Endodermal cell (in vitro differentiated cells): ENCODE measurements around the gene PFKFB2. TPM values are rescaled to one million over a fixed set of nuclear protein-coding genes. Genes with fewer than 3 reads are reported as not detected.

Experiments used
- DNase-seq: peaks from one replicate; pipeline ENCODE4 v3.0.0-alpha.2; 2017
- H3K27ac ChIP-seq: 2 replicates; pipeline ENCODE4 v1.5.1; 2013; ENCODE audit warnings: mild to moderate bottlenecking, low read depth, low read length, moderate library complexity
- H3K27me3 ChIP-seq: 2 replicates; pipeline ENCODE4 v1.6.1; 2013; ENCODE audit warnings: mild to moderate bottlenecking, low read length, moderate library complexity; ENCODE audit not compliant: insufficient read depth, control insufficient read depth, poor library complexity, severe bottlenecking
- H3K36me3 ChIP-seq: 2 replicates; pipeline ENCODE4 v1.7.0; 2013; ENCODE audit warnings: mild to moderate bottlenecking, low read length, moderate library complexity; ENCODE audit not compliant: control insufficient read depth, insufficient read depth
- H3K4me1 ChIP-seq: one replicate; pipeline ENCODE4 v1.7.0; 2013; ENCODE audit warnings: low read length; ENCODE audit not compliant: control insufficient read depth, insufficient read depth
- H3K4me3 ChIP-seq: 2 replicates; pipeline ENCODE4 v1.5.1; 2013; ENCODE audit warnings: mild to moderate bottlenecking, low read length, moderate library complexity
- H3K9ac ChIP-seq: 2 replicates; pipeline ENCODE4 v1.6.1; 2013; ENCODE audit warnings: mild to moderate bottlenecking, low read length, moderate library complexity; ENCODE audit not compliant: poor library complexity, severe bottlenecking; ENCODE audit errors: extremely low read depth
- H3K9me3 ChIP-seq: 2 replicates; pipeline ENCODE4 v1.6.1; 2013; ENCODE audit warnings: mild to moderate bottlenecking, low read length, moderate library complexity; ENCODE audit not compliant: control insufficient read depth
- H3K27ac Mint-ChIP-seq: 2 replicates; pipeline ENCODE4 v1.8.0; 2020; ENCODE audit warnings: mixed read lengths
- H3K27me3 Mint-ChIP-seq: 2 replicates; pipeline ENCODE4 v1.8.0; 2021; ENCODE audit warnings: mild to moderate bottlenecking, mixed read lengths; ENCODE audit not compliant: insufficient read depth
- H3K36me3 Mint-ChIP-seq: 2 replicates; pipeline ENCODE4 v1.8.0; 2020; ENCODE audit warnings: low read depth, mixed read lengths
- H3K4me1 Mint-ChIP-seq: 2 replicates; pipeline ENCODE4 v1.8.0; 2020; ENCODE audit warnings: mixed read lengths
- H3K4me3 Mint-ChIP-seq: 2 replicates; pipeline ENCODE4 v1.8.0; 2020; ENCODE audit warnings: mild to moderate bottlenecking, moderate library complexity, mixed read lengths
- H3K9me3 Mint-ChIP-seq: 2 replicates; pipeline ENCODE4 v1.8.0; 2020; ENCODE audit warnings: mild to moderate bottlenecking, mixed read lengths
- CTCF ChIP-seq: fragments of 200-600 bp; sonication (generic); conservative IDR thresholded peaks from 2 replicates; pipeline ENCODE4 v1.5.0; 2021; ENCODE audit warnings: antibody characterized with exemption, mild to moderate bottlenecking
- WGBS, 2 experiments: methylation state at CpG; one replicate each; pipeline versions ENCODE4 v1.1.5 to v1.1.7; 2013; ENCODE audit warnings: missing lambda C conversion rate in 2 of 2, mixed read lengths in 1 of 2; ENCODE audit not compliant: insufficient coverage in 1 of 2, insufficient read length in 1 of 2; 5-methylcytosine and 5-hydroxymethylcytosine counted together
- total RNA-seq, 2 donors: library from RNA; stranded (reverse); fragmentation: NEBNext Ultra II Directional in 1 of 2; extraction: Animal tissue kit (Norgen Biotek cat#: 25700) in 1 of 2; gene quantifications; 2 replicates in 1 of 2; 3 replicates in 1 of 2; pipeline ENCODE4 v1.2.1, GENCODE V29; 2021

The PFKFB2 gene
- total RNA-seq, 2 donors from 2014 or later = 11.2 to 13.4 TPM

- no peak for TF ChIP-seq CTCF
- Mint-ChIP-seq H3K4me1 (peaks cover 77% of the 10 kb centered on the region), H3K27me3 (peaks cover 8% of the 10 kb centered on the region), H3K27ac (peak overlapping the region; percentile 52), H3K4me3 (peak overlapping the region; percentile 8), H3K9me3 (no peaks in the 10 kb centered on the region), H3K36me3 (no peaks in the 10 kb centered on the region)
- Histone ChIP-seq H3K9ac (no peak overlapping the region), H3K27ac (no peak overlapping the region), H3K27me3 (peaks cover 24% of the 10 kb centered on the region), H3K9me3 (no peaks in the 10 kb centered on the region), H3K4me3 (peak overlapping the region; percentile 37), H3K36me3 (no peaks in the 10 kb centered on the region), H3K4me1 (peaks cover 30% of the 10 kb centered on the region)
- 76 to 85% methylated on average over 4 to 5 of the region's 5 CpGs for WGBS, 2 experiments
- DNase-seq = no peak
These were observed 23.2 kb upstream of the PFKFB2 start for GRCh38 chr1:207029701-207030521.

- H3K9ac ChIP-seq = no peak overlapping the region
- peaks cover 24% of the 10 kb centered on the region for H3K4me1 ChIP-seq
- peak overlapping the region; percentile 8 for H3K4me3 Mint-ChIP-seq
- H3K4me3 ChIP-seq = peak overlapping the region; percentile 37
- H3K36me3 ChIP-seq = no peaks in the 10 kb centered on the region
- peaks cover 11% of the 10 kb centered on the region for H3K27me3 Mint-ChIP-seq
- no peaks in the 10 kb centered on the region for H3K36me3 Mint-ChIP-seq
- no peaks in the 10 kb centered on the region for H3K9me3 Mint-ChIP-seq
- peaks cover 71% of the 10 kb centered on the region for H3K4me1 Mint-ChIP-seq
- H3K27me3 ChIP-seq = peaks cover 24% of the 10 kb centered on the region
- H3K9me3 ChIP-seq = no peaks in the 10 kb centered on the region
- H3K27ac ChIP-seq = no peak overlapping the region
- no peak for DNase-seq
- H3K27ac Mint-ChIP-seq = peak overlapping the region; percentile 52
- 55% methylated on average over 5 of the region's 5 CpGs; no CpG with 5 or more reads in 1 of the 2 experiments for WGBS, 2 experiments
- TF ChIP-seq CTCF = no peak
These were observed 22.5 kb upstream of the PFKFB2 start for GRCh38 chr1:207030522-207031009.

- peak overlapping the region; percentile 19 for H3K4me3 Mint-ChIP-seq
- no peak overlapping the region for H3K4me3 ChIP-seq
These were observed 22.1 kb upstream of the PFKFB2 start for GRCh38 chr1:207031016-207031415.

More at GRCh38 chr1:207031016-207031415, 22.1 kb upstream of the PFKFB2 start:
- H3K36me3 ChIP-seq = no peaks in the 10 kb centered on the region
- no peak overlapping the region for H3K9ac ChIP-seq
- H3K27ac Mint-ChIP-seq = no peak overlapping the region
- no peaks in the 10 kb centered on the region for H3K9me3 ChIP-seq
- no peak for TF ChIP-seq CTCF
- H3K9me3 Mint-ChIP-seq = no peaks in the 10 kb centered on the region
- no peak for DNase-seq
- peaks cover 11% of the 10 kb centered on the region for H3K27me3 Mint-ChIP-seq
- H3K27ac ChIP-seq = no peak overlapping the region
- H3K4me1 Mint-ChIP-seq = peaks cover 67% of the 10 kb centered on the region
- H3K36me3 Mint-ChIP-seq = no peaks in the 10 kb centered on the region
- H3K4me1 ChIP-seq = peaks cover 22% of the 10 kb centered on the region
- H3K27me3 ChIP-seq = peaks cover 25% of the 10 kb centered on the region
- 59% methylated on average over 1 of the region's 1 CpG; no CpG with 5 or more reads in 1 of the 2 experiments for WGBS, 2 experiments
